HepG2 (cell line): ENCODE data around the gene RGS10. TPM values are rescaled to one million over a fixed set of nuclear protein-coding genes. Genes with fewer than 3 reads are reported as not detected.

Source experiments
- ATAC-seq: fragments of 200-7000 bp; cut with Tn5 transposase; 3 replicates; pipeline ENCODE4 v1.9.1; 2020; ENCODE audit warnings: mild to moderate bottlenecking, moderate library complexity
- BruUV-seq: library from RNA; stranded (reverse); fragments of 400-500 nt; replicated peaks from 2 replicates; lab custom pipeline; 2021; lab: Mats Ljungman, UMichigan
- CTCF ChIA-PET: fragments of 300-600 bp; formaldehyde crosslinking; extraction: SDS; loops from one replicate; lab custom pipeline; 2021; ENCODE audit warnings: low total read pairs, inconsistent platforms, low intra/inter-chr PET ratio; lab: Yijun Ruan, JAX
- POLR2A ChIA-PET: fragments of 350-600 bp; sonication (Branson Sonifier 250); formaldehyde crosslinking; loops from one replicate; lab custom pipeline; 2020; ENCODE audit warnings: antibody characterized with exemption, inconsistent platforms; lab: Yijun Ruan, JAX
- DNase-seq: peaks from one replicate; pipeline ENCODE4 v3.0.0-alpha.2; 2015; ENCODE audit warnings: low spot score
- FAIRE-seq: peaks from 3 replicates; lab custom pipeline; 2011; peaks lifted over from hg19 to GRCh38; lab: Jason Lieb, UNC
- H2AFZ ChIP-seq: one replicate; pipeline ENCODE4 v1.6.1; 2011; ENCODE audit warnings: low read length, inconsistent platforms
- H3K27ac ChIP-seq: fragments of 300-600 bp; 3 replicates; pipeline ENCODE4 v1.8.0; 2011; ENCODE audit warnings: mixed run types, mild to moderate bottlenecking, mixed read lengths, low read length, inconsistent platforms; ENCODE audit not compliant: insufficient read depth; ENCODE audit errors: extremely low read length
- H3K27me3 ChIP-seq, 2 experiments: fragments of 200-600 bp in 1 of 2; 2 replicates in 1 of 2; 3 replicates in 1 of 2; pipeline versions ENCODE4 v1.6.0 to v1.8.0; 2011; ENCODE audit warnings: low read length in 2 of 2, mild to moderate bottlenecking in 2 of 2, moderate library complexity in 2 of 2, inconsistent platforms in 1 of 2; ENCODE audit not compliant: insufficient read depth in 2 of 2, control insufficient read depth in 1 of 2
- H3K36me3 ChIP-seq, 2 experiments: fragments of 200-600 bp in 1 of 2; replicated peaks in 1 of 2; 2 replicates in 1 of 2; 3 replicates in 1 of 2; pipeline versions ENCODE4 v1.5.1 to v1.8.0; 2011; ENCODE audit warnings: low read length in 2 of 2, inconsistent platforms in 1 of 2; ENCODE audit not compliant: insufficient read depth in 2 of 2, control insufficient read depth in 1 of 2
- H3K4me1 ChIP-seq: 2 replicates; pipeline ENCODE4 v1.5.1; 2012; ENCODE audit warnings: low read length, inconsistent platforms; ENCODE audit not compliant: insufficient read depth
- H3K4me2 ChIP-seq: 2 replicates; pipeline ENCODE4 v1.6.0; 2011; ENCODE audit warnings: low read depth, low read length, inconsistent platforms
- H3K4me3 ChIP-seq, 3 experiments: fragments of 200-600 bp in 1 of 3; sonication (generic), shearing (Covaris generic) in 1 of 3; replicated peaks in 1 of 3; 2 replicates each; pipeline ENCODE4 v1.5.1; 2011 to 2016; ENCODE audit warnings: low read length in 3 of 3, inconsistent platforms in 2 of 3, low read depth in 2 of 3, mild to moderate bottlenecking in 2 of 3, control low read depth in 1 of 3, mixed read lengths in 1 of 3; ENCODE audit not compliant: insufficient read depth in 1 of 3
- H3K79me2 ChIP-seq: one replicate; pipeline ENCODE4 v1.6.1; 2011; ENCODE audit warnings: low read length, inconsistent platforms; ENCODE audit not compliant: insufficient read depth
- H3K9ac ChIP-seq: 2 replicates; pipeline ENCODE4 v1.6.0; 2011; ENCODE audit warnings: mild to moderate bottlenecking, low read depth, low read length, inconsistent platforms; ENCODE audit not compliant: insufficient read depth
- H3K9me3 ChIP-seq: 2 replicates; pipeline ENCODE4 v1.5.1; 2012; ENCODE audit warnings: mild to moderate bottlenecking, low read length
- H4K20me1 ChIP-seq: 2 replicates; pipeline ENCODE4 v1.6.0; 2011; ENCODE audit warnings: inconsistent platforms, mild to moderate bottlenecking, low read length, moderate library complexity; ENCODE audit not compliant: insufficient read depth
- GLI4 ChIP-seq: sonication (generic); formaldehyde crosslinking; IDR thresholded peaks from 2 replicates; pipeline ENCODE4 v1.5.1; 2020; ENCODE audit warnings: missing genetic modification reagents, mild to moderate bottlenecking, moderate library complexity, borderline replicate concordance
- GTF2F1 ChIP-seq: fragments of 150-350 bp; IDR thresholded peaks from 2 replicates; pipeline ENCODE4 v1.6.1; 2014; ENCODE audit warnings: low read length
- GTF3A ChIP-seq: sonication (generic); formaldehyde crosslinking; conservative IDR thresholded peaks from 2 replicates; pipeline ENCODE4 v1.4.0; 2020; ENCODE audit warnings: mild to moderate bottlenecking, missing genetic modification reagents
- HMG20B ChIP-seq: conservative IDR thresholded peaks from 2 replicates; pipeline ENCODE4 v1.6.1; 2016; ENCODE audit warnings: missing genetic modification reagents, missing compliant biosample characterization
- JUNB ChIP-seq: sonication (generic); formaldehyde crosslinking; IDR thresholded peaks from 2 replicates; pipeline ENCODE4 v1.8.0; 2022; ENCODE audit warnings: missing genetic modification reagents, mild to moderate bottlenecking, borderline replicate concordance
- NR2C2 ChIP-seq: sonication (generic); formaldehyde crosslinking; IDR thresholded peaks from 2 replicates; pipeline ENCODE4 v1.4.0; 2020; ENCODE audit warnings: missing genetic modification reagents, mild to moderate bottlenecking, moderate library complexity, borderline replicate concordance
- RBM39 ChIP-seq: fragments of 200-400 bp; formaldehyde crosslinking; IDR thresholded peaks from one replicate; pipeline ENCODE4 v1.6.1; 2018; ENCODE audit warnings: antibody characterized with exemption, mild to moderate bottlenecking, low read depth, low read length; ENCODE audit not compliant: poor library complexity, severe bottlenecking
- RNF2 ChIP-seq: fragments of 450-650 bp; conservative IDR thresholded peaks from 2 replicates; pipeline ENCODE4 v1.6.1; 2016; ENCODE audit warnings: low read depth
- U2AF2 ChIP-seq: fragments of 200-400 bp; formaldehyde crosslinking; IDR thresholded peaks from 2 replicates; pipeline ENCODE4 v1.6.1; 2017; ENCODE audit warnings: low read depth, mild to moderate bottlenecking, low read length
- ZNF138 ChIP-seq: sonication (generic); formaldehyde crosslinking; IDR thresholded peaks from 2 replicates; pipeline ENCODE4 v1.5.0; 2020; ENCODE audit warnings: mild to moderate bottlenecking, low read depth, missing genetic modification reagents
- ZNF558 ChIP-seq: sonication (generic); formaldehyde crosslinking; IDR thresholded peaks from 2 replicates; pipeline ENCODE4 v1.9.0; 2022; ENCODE audit warnings: mild to moderate bottlenecking, missing genetic modification reagents, borderline replicate concordance
- ZNF639 ChIP-seq: conservative IDR thresholded peaks from 2 replicates; pipeline ENCODE4 v1.6.1; 2018; ENCODE audit warnings: missing genetic modification reagents
- ZNF841 ChIP-seq: sonication (generic); formaldehyde crosslinking; IDR thresholded peaks from 2 replicates; pipeline ENCODE4 v1.8.1; 2023; ENCODE audit warnings: missing genetic modification reagents, borderline replicate concordance
- ZNF850 ChIP-seq: sonication (generic); formaldehyde crosslinking; conservative IDR thresholded peaks from 2 replicates; pipeline ENCODE4 v1.9.0; 2021; ENCODE audit warnings: mild to moderate bottlenecking, missing genetic modification reagents
- WGBS: methylation state at CpG from one replicate; pipeline ENCODE4 v1.1.6; 2017; ENCODE audit warnings: low lambda C conversion rate; 5-methylcytosine and 5-hydroxymethylcytosine counted together
- in situ Hi-C: cut with HindIII; loops from 2 replicates; pipeline ENCODE4 v1.10.0; 2017; ENCODE audit warnings: low pct_unique_long_range_greater_than_20kb; ENCODE audit not compliant: extremely low pct_ligation_motif_present
- intact Hi-C: fragments of 100-400 bp; cut with micrococcal nuclease; formaldehyde crosslinking; loops from one replicate; pipeline ENCODE4 v1.10.0; 2022; ENCODE audit not compliant: unreplicated experiment
- polyA plus RNA-seq, 8 experiments: library from polyadenylated mRNA; depleted of rRNA in 3 of 8; stranded (reverse) in 7 of 8; unstranded in 1 of 8; fragments of >200 nt; fragmentation: Illumina TruSeq in 4 of 8; extraction: Trizol in 4 of 8; gene quantifications; 2 replicates each; pipeline versions ENCODE4 v1.2.1 to v1.2.3, GENCODE V29; 2011 to 2016; ENCODE audit warnings: low read depth in 4 of 8, missing spikeins in 1 of 8, mixed read lengths in 1 of 8; ENCODE audit not compliant: insufficient read depth in 1 of 8
- total RNA-seq, 5 experiments: library from RNA; depleted of rRNA; stranded (reverse); fragments of >200 nt; fragmentation: Illumina TruSeq; extraction: Trizol; gene quantifications; 2 replicates each; pipeline ENCODE4 v1.2.3, GENCODE V29; 2016; ENCODE audit warnings: low read depth in 1 of 5
- TF ChIP-seq, protein P1 (sequence below): sonication (generic); formaldehyde crosslinking; conservative IDR thresholded peaks from 2 replicates; pipeline ENCODE4 v1.8.1; 2023; ENCODE audit warnings: missing genetic modification reagents
- TF ChIP-seq, protein P2 (sequence below): sonication (generic); formaldehyde crosslinking; IDR thresholded peaks from 2 replicates; pipeline ENCODE4 v1.4.0; 2020; ENCODE audit warnings: missing genetic modification reagents

RGS10 gene
- total and polyA plus RNA-seq, 2 of the 13 experiments (the other 11 are each of a cell fraction or from before 2014, with no cell fraction given), result 1.7 to 5.1 TPM

- no peak for FAIRE-seq
These were observed 63.0 kb downstream of the RGS10 start for GRCh38 chr10:119479532-119479931.

DNA sequence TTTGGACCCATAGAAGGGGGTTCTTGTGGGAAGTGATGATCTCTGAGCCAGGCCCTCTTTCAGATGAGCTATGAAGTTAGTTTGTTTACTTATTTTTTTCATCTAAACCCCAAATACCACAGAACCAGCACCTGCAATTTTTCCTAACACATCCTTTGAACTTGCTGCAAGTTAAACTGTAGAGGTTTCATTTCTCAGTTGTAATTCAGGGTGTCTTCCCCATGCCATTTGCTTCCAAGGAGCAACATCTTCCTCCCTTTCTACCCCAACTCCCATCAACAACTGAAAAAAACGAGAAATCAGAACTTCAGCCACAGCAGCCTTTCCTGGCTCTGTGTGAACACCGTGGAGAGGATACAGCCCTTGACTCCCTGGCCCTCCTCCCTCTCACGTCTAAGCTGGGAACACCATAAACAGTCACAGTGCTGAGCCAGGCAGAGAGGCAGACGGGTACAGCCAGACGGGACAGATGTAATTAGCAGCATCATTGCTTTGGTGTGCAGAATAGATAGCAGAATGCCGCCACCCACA lies 63.6 kb downstream of the RGS10 start:
- H4K20me1 ChIP-seq, result no peaks in the 10 kb centered on the region
- no peaks in the 10 kb centered on the region for H3K9me3 ChIP-seq
- no peak for DNase-seq
- no peaks in the 10 kb centered on the region for H3K36me3 ChIP-seq
- H2AFZ ChIP-seq, result no peak overlapping the region
- H3K9ac ChIP-seq, result no peak overlapping the region
- H3K27ac ChIP-seq, result no peak overlapping the region
- WGBS, result 18% methylated on average over 6 of the region's 6 CpGs
- no peak for FAIRE-seq
- no peaks in the 10 kb centered on the region for H3K79me2 ChIP-seq
- ChIA-PET CTCF (no interaction called here), POLR2A (no interaction called here)
- H3K4me2 ChIP-seq, result no peak overlapping the region
- H3K27me3 ChIP-seq, result peaks cover 0 to 48% of the 10 kb centered on the region in 2 experiments; a peak in 4 of 5 replicates
- no peaks in the 10 kb centered on the region for H3K4me1 ChIP-seq
- H3K4me3 ChIP-seq, result no peak overlapping the region
- no peak; the same call in 2 of the 3 replicates for ATAC-seq
- BruUV-seq, result no TSS peak
- in situ Hi-C loops (no loop called here), intact Hi-C loops (no loop called here)
- TF ChIP-seq GTF3A (CRISPR knock-in tag) (no peak), HMG20B (CRISPR knock-in tag) (no peak), ZNF850 (CRISPR knock-in tag) (no peak), U2AF2 (no peak)
- TF ChIP-seq, protein P1, sequence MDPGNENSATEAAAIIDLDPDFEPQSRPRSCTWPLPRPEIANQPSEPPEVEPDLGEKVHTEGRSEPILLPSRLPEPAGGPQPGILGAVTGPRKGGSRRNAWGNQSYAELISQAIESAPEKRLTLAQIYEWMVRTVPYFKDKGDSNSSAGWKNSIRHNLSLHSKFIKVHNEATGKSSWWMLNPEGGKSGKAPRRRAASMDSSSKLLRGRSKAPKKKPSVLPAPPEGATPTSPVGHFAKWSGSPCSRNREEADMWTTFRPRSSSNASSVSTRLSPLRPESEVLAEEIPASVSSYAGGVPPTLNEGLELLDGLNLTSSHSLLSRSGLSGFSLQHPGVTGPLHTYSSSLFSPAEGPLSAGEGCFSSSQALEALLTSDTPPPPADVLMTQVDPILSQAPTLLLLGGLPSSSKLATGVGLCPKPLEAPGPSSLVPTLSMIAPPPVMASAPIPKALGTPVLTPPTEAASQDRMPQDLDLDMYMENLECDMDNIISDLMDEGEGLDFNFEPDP, result no peak
- TF ChIP-seq, protein P2, sequence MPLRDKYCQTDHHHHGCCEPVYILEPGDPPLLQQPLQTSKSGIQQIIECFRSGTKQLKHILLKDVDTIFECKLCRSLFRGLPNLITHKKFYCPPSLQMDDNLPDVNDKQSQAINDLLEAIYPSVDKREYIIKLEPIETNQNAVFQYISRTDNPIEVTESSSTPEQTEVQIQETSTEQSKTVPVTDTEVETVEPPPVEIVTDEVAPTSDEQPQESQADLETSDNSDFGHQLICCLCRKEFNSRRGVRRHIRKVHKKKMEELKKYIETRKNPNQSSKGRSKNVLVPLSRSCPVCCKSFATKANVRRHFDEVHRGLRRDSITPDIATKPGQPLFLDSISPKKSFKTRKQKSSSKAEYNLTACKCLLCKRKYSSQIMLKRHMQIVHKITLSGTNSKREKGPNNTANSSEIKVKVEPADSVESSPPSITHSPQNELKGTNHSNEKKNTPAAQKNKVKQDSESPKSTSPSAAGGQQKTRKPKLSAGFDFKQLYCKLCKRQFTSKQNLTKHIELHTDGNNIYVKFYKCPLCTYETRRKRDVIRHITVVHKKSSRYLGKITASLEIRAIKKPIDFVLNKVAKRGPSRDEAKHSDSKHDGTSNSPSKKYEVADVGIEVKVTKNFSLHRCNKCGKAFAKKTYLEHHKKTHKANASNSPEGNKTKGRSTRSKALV (CRISPR knock-in tag), result no peak

More at GRCh38 chr10:119479532-119479931, 63.0 kb downstream of the RGS10 start:
- in situ Hi-C loops (no loop called here), intact Hi-C loops (no loop called here)
- no peak overlapping the region for H3K27ac ChIP-seq
- H4K20me1 ChIP-seq, result no peaks in the 10 kb centered on the region
- ChIA-PET POLR2A (no interaction called here), CTCF (no interaction called here)
- TF ChIP-seq GLI4 (CRISPR knock-in tag) (no peak), JUNB (CRISPR knock-in tag) (no peak), ZNF138 (CRISPR knock-in tag) (no peak), ZNF841 (CRISPR knock-in tag) (no peak), RNF2 (no peak), ZNF639 (no peak), ZNF558 (CRISPR knock-in tag) (no peak), GTF2F1 (no peak), RBM39 (no peak), NR2C2 (no peak)
- no peaks in the 10 kb centered on the region for H3K79me2 ChIP-seq
- no peak overlapping the region for H3K4me2 ChIP-seq
- BruUV-seq, result no TSS peak
- peaks cover 0 to 49% of the 10 kb centered on the region in 2 experiments; a peak in 4 of 5 replicates for H3K27me3 ChIP-seq
- 48% methylated on average over 8 of the region's 8 CpGs for WGBS
- no peaks in the 10 kb centered on the region for H3K9me3 ChIP-seq
- H3K36me3 ChIP-seq, result no peaks in the 10 kb centered on the region
- no peak overlapping the region for H3K4me3 ChIP-seq
- H2AFZ ChIP-seq, result no peak overlapping the region
- peaks cover 4% of the 10 kb centered on the region for H3K4me1 ChIP-seq
- no peak overlapping the region for H3K9ac ChIP-seq
- DNase-seq (no peak), ATAC-seq (no peak)
